Measurements from ENCODE around the gene DEFB128. TPM values are rescaled to one million over a fixed set of nuclear protein-coding genes. Genes with fewer than 3 reads are reported as not detected.

The DEFB128 gene
- total RNA-seq, 1 donor from 2014 or later = not detected

GRCh38 chr20:142290-142689 lies 47.2 kb downstream of the DEFB128 start, which contains the start of gene DEFB126:
Gene DEFB126 (plus strand): TSS chr20:142590. CDS start chr20:142629, 39 bp downstream.
- H3K36me3 ChIP-seq (ENCODE audit: control insufficient read depth, insufficient read depth, low read length) = no peaks in the 10 kb centered on the region
- peaks cover 8% of the 10 kb centered on the region for H3K27me3 ChIP-seq (ENCODE audit: control insufficient read depth, insufficient read depth, low read length)
- peak; percentile 18 for FAIRE-seq
- no peak for DNase-seq (ENCODE audit: low read depth)
- TF ChIP-seq, protein P1, sequence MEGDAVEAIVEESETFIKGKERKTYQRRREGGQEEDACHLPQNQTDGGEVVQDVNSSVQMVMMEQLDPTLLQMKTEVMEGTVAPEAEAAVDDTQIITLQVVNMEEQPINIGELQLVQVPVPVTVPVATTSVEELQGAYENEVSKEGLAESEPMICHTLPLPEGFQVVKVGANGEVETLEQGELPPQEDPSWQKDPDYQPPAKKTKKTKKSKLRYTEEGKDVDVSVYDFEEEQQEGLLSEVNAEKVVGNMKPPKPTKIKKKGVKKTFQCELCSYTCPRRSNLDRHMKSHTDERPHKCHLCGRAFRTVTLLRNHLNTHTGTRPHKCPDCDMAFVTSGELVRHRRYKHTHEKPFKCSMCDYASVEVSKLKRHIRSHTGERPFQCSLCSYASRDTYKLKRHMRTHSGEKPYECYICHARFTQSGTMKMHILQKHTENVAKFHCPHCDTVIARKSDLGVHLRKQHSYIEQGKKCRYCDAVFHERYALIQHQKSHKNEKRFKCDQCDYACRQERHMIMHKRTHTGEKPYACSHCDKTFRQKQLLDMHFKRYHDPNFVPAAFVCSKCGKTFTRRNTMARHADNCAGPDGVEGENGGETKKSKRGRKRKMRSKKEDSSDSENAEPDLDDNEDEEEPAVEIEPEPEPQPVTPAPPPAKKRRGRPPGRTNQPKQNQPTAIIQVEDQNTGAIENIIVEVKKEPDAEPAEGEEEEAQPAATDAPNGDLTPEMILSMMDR (IDR thresholded peaks at IDR 0.05; ENCODE audit: insufficient read depth, low read length, severe bottlenecking) = no peak
- H3K4me3 ChIP-seq (ENCODE audit: low read depth, low read length) = no peak within 1 kb of the TSS

Other genes starting within 250 kb of the DEFB128 start
- gene DEFB125, start 102.0 kb downstream of the DEFB128 start, total RNA-seq = not detected in 2 replicates
- gene DEFB126, start 47.1 kb downstream of the DEFB128 start, total RNA-seq = not detected in 2 replicates
- not detected in 2 replicates for gene DEFB127, start 32.3 kb downstream of the DEFB128 start, total RNA-seq
- gene DEFB129, start 37.5 kb upstream of the DEFB128 start, total RNA-seq = not detected in 2 replicates
- gene DEFB132, start 68.0 kb upstream of the DEFB128 start, total RNA-seq = not detected in 2 replicates
- 0.64 and 0.79 TPM in 2 replicates for gene C20orf96, start 101.0 kb upstream of the DEFB128 start, total RNA-seq
- 9.7 and 11.1 TPM in 2 replicates for gene ZCCHC3, start 107.9 kb upstream of the DEFB128 start, total RNA-seq
- 0.90 and 3.4 TPM in 2 replicates for gene SOX12, start 135.8 kb upstream of the DEFB128 start, total RNA-seq
- 2.1 and 4.4 TPM in 2 replicates for gene NRSN2, start 157.4 kb upstream of the DEFB128 start, total RNA-seq
- gene TRIB3, start 191.0 kb upstream of the DEFB128 start, total RNA-seq = 432 and 548 TPM in 2 replicates
- 178 and 202 TPM in 2 replicates for gene RBCK1, start 218.6 kb upstream of the DEFB128 start, total RNA-seq

Measured in bronchial epithelial cell (primary cell).